Measurements from ENCODE around the gene PSMB5.

PSMB5 gene

DNA sequence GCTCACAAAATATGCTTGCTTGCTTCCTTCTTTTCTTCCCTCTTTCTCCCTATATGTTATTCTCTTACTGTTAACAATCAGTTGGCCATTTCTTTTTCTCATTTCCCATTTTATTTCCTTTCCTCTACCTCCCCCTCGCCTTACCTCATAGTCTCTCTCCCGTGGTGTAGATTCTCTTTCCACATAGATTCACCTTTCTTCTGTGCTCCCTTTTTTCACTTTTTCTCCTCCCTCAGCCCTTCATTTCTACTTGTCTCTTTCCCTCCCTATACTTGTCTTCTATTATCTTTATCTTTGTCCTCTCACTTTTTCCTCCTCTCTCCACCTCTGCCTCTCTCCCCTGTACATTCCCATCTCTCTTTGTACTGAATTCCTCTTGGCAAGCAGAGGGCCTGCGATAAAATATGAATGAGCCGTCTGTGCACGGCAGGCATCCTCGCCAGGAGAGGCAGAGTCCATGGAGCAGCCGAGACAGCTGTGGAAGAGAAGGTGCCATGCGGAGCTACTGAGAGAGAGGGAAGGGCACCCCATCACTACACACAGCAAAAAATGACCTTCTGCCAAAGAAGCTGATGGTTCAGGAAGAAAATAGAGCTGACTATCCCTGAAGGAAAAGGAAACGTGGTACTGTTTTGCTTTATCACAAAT lies 36.9 kb downstream of the PSMB5 start:
- no peak for TF ChIP-seq TAF1 (IDR thresholded peaks at IDR 0.05; ENCODE audit: borderline replicate concordance, insufficient read depth, low read length)
- TF ChIP-seq SIN3A (IDR thresholded peaks at IDR 0.05; ENCODE audit: borderline replicate concordance, insufficient read depth, low read length) = no peak
- no peak for TF ChIP-seq FOXP2 (optimal IDR thresholded peaks at IDR 0.05; ENCODE audit: borderline replicate concordance, extremely low read depth, extremely low read length, insufficient read depth)
- TF ChIP-seq, protein P1, sequence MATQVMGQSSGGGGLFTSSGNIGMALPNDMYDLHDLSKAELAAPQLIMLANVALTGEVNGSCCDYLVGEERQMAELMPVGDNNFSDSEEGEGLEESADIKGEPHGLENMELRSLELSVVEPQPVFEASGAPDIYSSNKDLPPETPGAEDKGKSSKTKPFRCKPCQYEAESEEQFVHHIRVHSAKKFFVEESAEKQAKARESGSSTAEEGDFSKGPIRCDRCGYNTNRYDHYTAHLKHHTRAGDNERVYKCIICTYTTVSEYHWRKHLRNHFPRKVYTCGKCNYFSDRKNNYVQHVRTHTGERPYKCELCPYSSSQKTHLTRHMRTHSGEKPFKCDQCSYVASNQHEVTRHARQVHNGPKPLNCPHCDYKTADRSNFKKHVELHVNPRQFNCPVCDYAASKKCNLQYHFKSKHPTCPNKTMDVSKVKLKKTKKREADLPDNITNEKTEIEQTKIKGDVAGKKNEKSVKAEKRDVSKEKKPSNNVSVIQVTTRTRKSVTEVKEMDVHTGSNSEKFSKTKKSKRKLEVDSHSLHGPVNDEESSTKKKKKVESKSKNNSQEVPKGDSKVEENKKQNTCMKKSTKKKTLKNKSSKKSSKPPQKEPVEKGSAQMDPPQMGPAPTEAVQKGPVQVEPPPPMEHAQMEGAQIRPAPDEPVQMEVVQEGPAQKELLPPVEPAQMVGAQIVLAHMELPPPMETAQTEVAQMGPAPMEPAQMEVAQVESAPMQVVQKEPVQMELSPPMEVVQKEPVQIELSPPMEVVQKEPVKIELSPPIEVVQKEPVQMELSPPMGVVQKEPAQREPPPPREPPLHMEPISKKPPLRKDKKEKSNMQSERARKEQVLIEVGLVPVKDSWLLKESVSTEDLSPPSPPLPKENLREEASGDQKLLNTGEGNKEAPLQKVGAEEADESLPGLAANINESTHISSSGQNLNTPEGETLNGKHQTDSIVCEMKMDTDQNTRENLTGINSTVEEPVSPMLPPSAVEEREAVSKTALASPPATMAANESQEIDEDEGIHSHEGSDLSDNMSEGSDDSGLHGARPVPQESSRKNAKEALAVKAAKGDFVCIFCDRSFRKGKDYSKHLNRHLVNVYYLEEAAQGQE (IDR thresholded peaks at IDR 0.05; ENCODE audit: insufficient read depth in 1 of 2, low read depth in 2 of 2, low read length in 2 of 2) = no peak
- TF ChIP-seq POLR2AphosphoS5 (IDR thresholded peaks at IDR 0.05; ENCODE audit: low read depth, low read length) = no peak

- TF ChIP-seq POLR2AphosphoS5 (IDR thresholded peaks at IDR 0.05; ENCODE audit: low read depth, low read length) (no peak), TAF1 (IDR thresholded peaks at IDR 0.05; ENCODE audit: borderline replicate concordance, insufficient read depth, low read length) (no peak), FOXP2 (optimal IDR thresholded peaks at IDR 0.05; ENCODE audit: borderline replicate concordance, extremely low read depth, extremely low read length, insufficient read depth) (no peak), SIN3A (IDR thresholded peaks at IDR 0.05; ENCODE audit: borderline replicate concordance, insufficient read depth, low read length) (no peak)
- TF ChIP-seq, protein P1 (IDR thresholded peaks at IDR 0.05; ENCODE audit: insufficient read depth in 1 of 2, low read depth in 2 of 2, low read length in 2 of 2) = no peak
Measured at GRCh38 chr14:22996768-22997654, 37.7 kb downstream of the PSMB5 start.

GRCh38 chr14:22995889-22996625 lies 38.6 kb downstream of the PSMB5 start:
- TF ChIP-seq TAF1 (IDR thresholded peaks at IDR 0.05; ENCODE audit: borderline replicate concordance, insufficient read depth, low read length) (no peak), SIN3A (IDR thresholded peaks at IDR 0.05; ENCODE audit: borderline replicate concordance, insufficient read depth, low read length) (no peak), FOXP2 (optimal IDR thresholded peaks at IDR 0.05; ENCODE audit: borderline replicate concordance, extremely low read depth, extremely low read length, insufficient read depth) (no peak), POLR2AphosphoS5 (IDR thresholded peaks at IDR 0.05; ENCODE audit: low read depth, low read length) (no peak)
- TF ChIP-seq, protein P1 (IDR thresholded peaks at IDR 0.05; ENCODE audit: insufficient read depth in 1 of 2, low read depth in 2 of 2, low read length in 2 of 2) = no peak

DNA sequence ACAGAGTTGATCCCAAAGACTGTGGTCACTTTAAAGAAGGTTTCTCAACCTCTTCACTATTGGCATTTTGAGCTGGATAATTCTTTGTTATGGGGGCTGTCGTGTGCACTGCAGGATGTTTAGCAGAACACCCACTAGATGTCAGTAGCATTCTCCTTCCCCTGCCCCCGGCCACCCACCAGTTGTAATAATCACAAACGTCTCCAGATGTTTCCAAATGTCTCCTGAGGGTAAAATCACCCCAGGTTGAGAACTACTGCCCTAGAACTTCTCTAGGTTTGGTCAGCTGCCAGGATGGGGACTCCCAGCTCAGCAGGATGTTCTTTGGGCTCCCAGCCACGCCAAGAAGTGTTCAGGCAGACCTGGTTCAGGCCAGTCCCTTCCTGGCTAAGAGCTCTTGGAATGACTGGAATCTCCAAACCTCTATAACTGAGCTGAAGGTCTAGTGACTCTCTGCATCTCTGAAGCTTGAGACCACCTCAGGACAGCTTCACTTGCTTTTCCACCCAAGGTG lies 39.9 kb downstream of the PSMB5 start:
- TF ChIP-seq TAF1 (IDR thresholded peaks at IDR 0.05; ENCODE audit: borderline replicate concordance, insufficient read depth, low read length) = no peak
- TF ChIP-seq, protein P1 (IDR thresholded peaks at IDR 0.05; ENCODE audit: insufficient read depth in 1 of 2, low read depth in 2 of 2, low read length in 2 of 2) = no peak
- TF ChIP-seq POLR2AphosphoS5 (IDR thresholded peaks at IDR 0.05; ENCODE audit: low read depth, low read length) = no peak
- no peak for TF ChIP-seq SIN3A (IDR thresholded peaks at IDR 0.05; ENCODE audit: borderline replicate concordance, insufficient read depth, low read length)
- no peak for TF ChIP-seq FOXP2 (optimal IDR thresholded peaks at IDR 0.05; ENCODE audit: borderline replicate concordance, extremely low read depth, extremely low read length, insufficient read depth)

All from PFSK-1 (cell line).